ENCODE results near the gene DNAAF1.
A peak's percentile ranks its signal among the peaks of the same experiment; 100 is the strongest.

DNAAF1 gene

DNA sequence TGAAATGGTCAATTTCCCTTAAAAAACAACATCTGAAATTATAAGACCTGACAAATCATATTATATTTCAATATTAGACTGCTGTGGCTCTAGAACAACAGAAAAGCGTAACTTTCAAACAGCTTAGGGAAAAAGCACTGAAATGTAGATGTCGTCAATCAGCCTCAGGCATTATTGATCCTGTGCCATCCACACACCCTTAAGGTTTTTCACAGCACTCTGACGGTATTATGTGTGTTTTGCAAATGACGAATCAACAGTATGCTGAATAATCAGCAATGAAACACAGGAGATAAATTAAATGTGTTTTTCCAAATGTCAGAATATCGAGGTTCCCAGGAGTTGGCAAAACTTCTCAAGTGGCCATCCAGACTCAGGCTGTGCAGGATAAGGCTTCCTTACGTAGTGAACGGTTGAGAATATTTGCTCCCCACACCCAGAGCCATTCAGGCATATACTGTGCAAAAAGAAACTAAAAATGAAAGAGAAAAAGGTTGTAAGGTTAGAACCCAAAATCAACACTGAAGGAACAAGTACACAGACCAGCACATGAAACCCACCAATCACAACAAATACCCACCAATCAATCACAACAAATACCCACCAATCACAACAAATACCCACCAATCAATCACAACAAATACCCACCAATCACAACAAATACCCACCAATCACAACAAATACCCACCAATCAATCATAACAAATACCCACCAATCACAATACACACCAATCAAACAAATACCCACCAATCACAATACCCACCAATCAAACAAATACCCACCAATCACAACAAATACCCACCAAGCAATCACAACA lies 20.6 kb upstream of the DNAAF1 start:
- DNase-seq = no peak

DNA sequence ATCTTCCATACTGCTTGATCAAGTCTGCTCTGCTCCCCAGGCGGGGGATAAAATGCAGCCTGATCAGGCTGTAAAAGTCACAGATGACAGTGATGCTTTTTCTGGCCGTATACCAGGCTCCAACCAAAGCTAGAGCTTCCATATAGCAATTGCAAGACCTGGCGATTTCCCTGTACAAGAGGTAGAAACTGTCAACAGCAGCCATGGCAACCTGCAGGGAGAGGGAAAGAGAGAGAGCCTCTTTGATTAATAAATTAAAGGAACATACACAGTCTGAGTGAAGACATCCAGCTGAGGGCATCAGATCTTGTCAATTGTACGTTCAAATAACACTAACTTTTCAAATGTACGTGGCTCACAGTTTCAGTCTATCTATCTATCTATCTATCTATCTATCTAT lies 14.0 kb upstream of the DNAAF1 start:
- DNase-seq = no peak

DNA sequence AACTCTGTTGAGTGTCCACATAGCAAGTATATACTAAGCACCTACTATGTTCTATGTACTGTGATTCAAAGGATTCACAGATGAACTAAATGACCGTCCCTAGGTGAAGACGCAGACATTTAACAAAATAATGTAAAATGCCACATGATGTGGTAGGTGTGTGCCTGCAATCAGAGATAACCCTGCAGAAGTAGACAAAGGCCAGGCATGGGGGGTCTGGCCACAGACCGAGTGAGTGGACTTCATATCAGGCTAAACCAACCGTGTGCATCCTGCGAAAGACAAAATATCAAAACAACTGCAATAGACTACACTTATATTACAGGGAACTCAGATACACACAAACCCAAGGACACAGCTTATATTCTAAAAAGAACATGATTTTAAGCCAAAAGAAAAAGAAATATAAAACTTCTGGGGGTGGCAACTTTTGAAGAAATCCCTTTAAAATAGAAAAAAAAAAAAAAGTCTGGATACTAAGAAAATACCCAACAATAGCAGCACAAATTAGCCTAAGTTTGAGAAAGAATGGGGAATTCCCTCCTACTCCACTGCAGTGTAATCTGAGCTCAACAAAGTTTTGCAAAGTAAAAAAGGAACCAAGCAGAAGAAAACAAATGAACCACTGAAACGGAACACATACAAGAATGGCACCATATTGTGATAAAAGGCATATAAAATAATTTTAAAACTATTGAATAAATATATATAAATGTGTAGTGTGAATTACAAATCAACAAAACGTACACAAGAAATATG lies 12.4 kb upstream of the DNAAF1 start:
- no peak for DNase-seq

- no peak for DNase-seq
Observed at GRCh38 chr16:84136331-84137125, 8.6 kb upstream of the DNAAF1 start.

- no peak for DNase-seq
Observed at GRCh38 chr16:84137287-84137686, 7.8 kb upstream of the DNAAF1 start.

GRCh38 chr16:84137769-84138357 lies 7.2 kb upstream of the DNAAF1 start:
- DNase-seq = no peak

DNA sequence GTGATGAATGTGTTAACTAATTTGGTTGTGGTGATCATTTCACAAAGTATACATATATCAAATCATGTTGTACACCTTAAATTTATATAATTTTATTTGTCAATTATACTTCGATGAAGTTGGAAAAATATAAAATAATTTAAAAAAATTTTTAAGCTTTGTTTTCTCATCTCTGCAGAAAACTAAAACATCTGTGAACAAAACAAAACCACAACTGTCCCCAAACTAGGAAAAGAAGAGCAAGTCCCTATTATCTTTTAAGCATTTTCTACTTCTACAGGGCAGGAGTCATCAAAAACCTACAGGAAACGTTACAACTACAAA lies 6.6 kb upstream of the DNAAF1 start:
- no peak for DNase-seq

DNA sequence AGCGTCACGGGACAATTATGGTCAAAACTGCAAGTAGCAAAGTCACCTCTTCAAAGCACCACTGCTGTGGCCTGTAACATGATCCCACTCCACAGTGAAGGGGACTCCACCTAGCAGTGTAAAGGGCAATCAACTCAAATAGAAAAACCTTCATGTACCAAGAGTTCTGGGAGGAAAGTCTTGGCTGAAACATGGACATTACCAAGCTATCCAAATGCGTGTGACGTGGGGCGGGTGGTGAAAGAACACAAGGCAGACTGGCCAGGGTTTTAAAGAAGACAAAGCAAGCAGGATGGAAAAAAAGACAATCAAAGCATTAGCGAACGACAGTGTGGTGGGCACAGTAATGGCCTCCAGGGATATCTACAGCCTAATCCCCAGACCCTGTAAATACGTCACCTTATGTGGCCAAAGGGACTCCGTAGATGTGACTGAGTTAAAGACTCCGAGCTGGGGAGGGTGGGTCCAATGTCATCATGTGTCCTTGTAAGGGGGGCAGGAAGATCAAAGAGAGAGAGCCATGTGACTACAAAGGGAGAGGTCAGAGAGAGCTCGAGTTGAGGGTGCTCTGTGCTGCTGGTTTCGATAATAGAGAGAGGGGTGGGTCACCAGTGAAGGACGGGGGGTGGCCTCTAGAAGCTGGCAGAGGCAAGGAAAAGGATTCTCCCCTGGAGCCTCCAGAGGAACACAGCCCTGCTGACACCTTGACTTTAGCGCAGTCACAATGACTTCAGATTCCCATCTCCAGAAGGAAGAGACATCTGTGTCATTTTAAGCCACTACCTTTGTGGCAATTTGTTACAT lies 6.1 kb upstream of the DNAAF1 start:
- peak; percentile 71 for DNase-seq

- DNase-seq = no peak
Observed at GRCh38 chr16:84139628-84140258, 5.4 kb upstream of the DNAAF1 start.

DNA sequence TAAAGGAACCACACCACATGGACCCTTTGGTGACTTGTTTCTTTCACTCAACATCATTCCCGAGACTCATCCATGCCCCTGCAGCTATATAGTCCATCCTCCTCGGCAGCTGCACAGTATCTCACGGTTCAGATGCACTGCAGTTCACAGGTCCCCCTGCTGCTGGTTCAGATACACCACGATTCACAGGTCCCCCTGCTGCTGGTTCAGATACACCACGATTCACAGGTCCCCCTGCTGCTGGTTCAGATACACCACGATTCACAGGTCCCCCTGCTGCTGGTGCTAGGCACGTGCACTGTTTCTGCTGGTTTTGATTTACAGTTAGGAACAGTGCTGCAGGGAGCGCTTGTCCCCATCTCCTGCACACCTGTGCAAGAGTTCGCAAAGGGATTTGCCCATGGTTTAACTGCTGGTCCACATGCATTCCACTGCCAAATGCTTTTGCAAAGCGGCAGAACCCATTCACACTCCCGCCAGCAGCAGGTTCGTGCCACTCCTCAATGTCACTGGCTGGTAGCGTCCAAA lies 3.9 kb upstream of the DNAAF1 start:
- peak; percentile 23 for DNase-seq

DNA sequence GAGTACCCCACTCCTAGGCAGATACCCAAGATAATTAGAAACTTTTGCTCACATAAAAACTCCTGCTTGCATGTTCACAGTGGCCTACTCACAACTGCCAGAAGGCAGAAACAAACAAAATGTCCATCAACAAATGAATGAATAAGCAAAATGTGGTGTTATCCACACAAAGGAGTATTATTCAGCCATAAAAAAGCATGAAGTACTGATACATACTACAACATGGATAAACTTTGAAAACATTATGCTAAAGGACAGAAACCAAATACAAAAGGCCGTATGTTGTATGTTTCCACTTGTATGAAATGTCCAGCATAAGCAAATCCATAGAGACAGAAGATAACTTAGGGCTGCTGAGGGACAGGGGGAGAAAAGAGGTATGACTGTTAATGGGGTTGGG lies 2.0 kb upstream of the DNAAF1 start:
- DNase-seq = no peak

DNA sequence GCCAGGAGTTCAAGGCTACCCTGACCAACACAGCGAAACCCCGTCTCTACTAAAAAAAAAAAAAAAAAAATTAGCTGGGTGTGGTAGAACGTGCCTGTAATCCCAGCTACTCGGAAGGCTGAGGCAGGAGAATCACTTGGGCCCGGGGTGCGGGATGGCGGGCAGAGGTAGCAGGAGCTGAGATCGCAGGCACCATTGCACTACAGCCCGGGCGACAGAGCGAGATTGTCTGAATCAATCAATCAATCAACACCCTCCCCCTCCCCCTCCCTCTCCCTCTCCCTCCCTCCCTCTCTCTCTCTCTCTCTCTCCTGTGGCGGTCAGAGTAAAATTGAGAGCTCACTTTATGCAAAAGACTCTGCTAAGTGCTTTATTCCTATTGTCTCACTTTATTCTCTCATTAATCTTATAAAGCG lies 1.3 kb upstream of the DNAAF1 start:
- DNase-seq = peak; percentile 25

DNA sequence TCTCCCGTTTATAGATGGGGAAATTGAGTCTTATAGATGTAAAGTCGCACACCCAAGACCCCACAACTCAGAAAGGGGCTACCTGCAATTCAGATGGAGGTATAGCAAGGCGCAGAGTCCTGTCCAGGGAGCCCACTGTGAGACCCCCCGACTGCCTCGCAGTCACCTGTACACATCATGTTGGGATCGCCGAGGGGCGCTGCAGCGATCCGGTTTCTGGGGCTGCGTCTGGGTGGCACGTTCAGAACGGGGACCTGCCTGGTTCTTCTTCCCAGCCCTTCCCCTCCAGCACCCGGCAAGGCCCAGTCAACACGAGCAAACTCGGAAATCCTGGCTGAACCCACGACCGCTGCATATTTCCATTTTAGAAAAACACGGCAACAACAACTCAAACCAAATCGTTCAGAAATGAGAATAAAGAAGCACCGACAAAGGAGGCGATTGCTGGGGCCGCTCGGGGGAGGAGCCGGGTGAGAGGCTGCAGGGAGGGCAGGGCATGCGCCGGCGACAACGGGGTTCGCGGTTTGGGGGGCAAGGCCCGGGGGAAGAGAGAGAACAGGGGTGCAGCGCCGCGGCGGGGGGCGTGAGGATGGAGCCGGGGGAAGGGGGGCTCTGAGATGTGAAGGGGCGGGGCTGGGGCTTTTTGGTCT lies 774 bp upstream of the DNAAF1 start:
- DNase-seq = peak; percentile 5

GRCh38 chr16:84150926-84151325 lies 5.8 kb downstream of the DNAAF1 start:
- no peak for DNase-seq

DNA sequence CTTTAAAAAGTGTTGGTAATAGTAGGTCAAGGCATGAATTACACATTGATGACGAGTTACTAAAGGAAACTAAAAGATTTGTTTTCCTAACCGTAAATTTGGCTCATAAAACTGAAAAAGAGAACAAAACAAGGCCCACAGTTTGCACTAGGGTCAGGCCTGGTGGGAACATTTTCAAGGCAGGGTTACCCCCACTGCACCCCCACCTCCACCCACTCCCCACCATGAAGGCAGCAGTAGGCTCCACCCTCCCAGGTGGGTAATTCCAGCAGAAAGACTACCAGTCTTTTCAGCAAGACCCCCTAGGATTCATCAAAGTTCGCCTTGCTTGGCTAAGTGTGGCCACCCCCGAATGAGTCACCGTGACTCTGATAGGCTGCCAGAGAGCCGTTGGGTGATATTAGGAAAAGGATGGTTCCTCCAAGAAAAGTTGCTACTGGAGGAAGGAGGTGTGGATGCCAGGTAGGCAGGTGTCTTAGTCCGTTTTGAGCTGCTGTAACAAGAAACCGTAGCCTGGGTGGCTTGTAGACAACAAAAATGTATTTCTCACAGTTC lies 8.6 kb downstream of the DNAAF1 start:
- no peak for DNase-seq

DNA sequence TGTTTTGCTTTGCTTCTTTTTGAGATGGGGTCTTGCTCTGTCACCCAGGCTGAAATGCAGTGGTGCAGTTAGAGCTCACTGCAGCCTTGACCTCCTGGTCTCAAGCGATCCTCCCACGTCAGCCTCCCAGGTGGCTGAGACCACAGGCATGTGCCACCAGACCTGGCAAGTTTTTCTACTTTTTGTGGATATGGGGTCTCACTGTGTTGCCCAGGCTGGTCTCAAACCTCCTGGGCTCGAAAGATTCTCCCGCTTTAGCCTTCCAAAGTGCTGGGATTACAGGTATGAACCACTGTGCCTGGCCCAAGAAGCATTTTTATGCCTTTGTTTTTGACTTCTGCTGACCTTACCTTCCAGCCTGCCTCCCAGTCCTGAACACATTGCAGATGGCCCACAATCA lies 10.1 kb downstream of the DNAAF1 start:
- no peak for DNase-seq

DNA sequence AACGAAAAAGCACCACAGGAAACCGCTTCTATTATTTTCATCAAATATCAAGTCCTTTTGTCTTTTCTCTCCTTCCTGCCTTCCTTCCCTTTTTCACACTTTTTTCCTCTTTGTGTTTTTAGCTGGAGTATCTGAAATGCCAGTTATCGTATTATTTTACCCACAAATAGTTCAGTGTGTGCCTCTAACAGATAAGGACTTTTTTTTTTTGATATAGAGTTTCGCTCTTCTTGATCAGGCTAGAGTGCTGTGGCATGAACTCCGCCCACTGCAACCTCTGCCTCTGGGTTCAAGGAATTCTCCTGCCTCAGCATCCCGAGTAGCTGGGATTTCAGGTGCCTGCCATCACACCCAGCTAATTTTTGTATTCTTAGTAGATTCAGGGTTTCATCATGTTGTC lies 10.7 kb downstream of the DNAAF1 start:
- no peak for DNase-seq

- no peak for DNase-seq
Observed at GRCh38 chr16:84156342-84156784, 11.3 kb downstream of the DNAAF1 start.

GRCh38 chr16:84159007-84159406 lies 13.9 kb downstream of the DNAAF1 start:
- DNase-seq = no peak

GRCh38 chr16:84159800-84160199 lies 14.7 kb downstream of the DNAAF1 start:
- no peak for DNase-seq

- DNase-seq = no peak
Observed at GRCh38 chr16:84161037-84161436, 15.9 kb downstream of the DNAAF1 start.
